ENCODE measurements around the gene CAMK2A.
A peak's percentile ranks its signal among the peaks of the same experiment; 100 is the strongest.

The CAMK2A gene

GRCh38 chr5:150291388-150292385 lies 2.1 kb upstream of the CAMK2A start:
- no peak overlapping the region for H3K4me3 ChIP-seq (ENCODE audit: low read depth, low read length)

DNA sequence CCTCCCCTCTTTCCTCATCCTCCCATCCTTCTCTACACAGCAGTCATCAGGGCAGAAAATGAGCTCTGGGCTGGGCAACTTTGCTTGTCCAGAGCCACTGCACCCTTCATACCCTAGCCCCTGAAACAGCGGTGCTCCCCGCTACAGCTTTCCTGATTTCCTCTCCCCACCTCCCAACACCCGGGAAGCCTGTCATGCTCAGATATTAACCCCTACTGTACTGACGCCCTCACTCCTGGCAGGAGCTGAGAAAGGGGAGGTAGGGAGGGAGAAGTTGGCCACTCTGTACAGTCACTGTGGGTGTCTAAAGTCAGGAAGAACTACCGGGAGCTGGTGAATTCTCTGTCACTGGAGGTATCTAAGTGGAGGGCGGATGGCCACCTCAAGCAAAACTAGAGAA lies 782 bp downstream of the CAMK2A start:
- no peak overlapping the region for H3K4me3 ChIP-seq (ENCODE audit: low read depth, low read length)
- no peak for TF ChIP-seq CTCF (IDR thresholded peaks at IDR 0.05; ENCODE audit: borderline replicate concordance, insufficient read depth, low read depth, low read length)

More at GRCh38 chr5:150291388-150292385, 2.1 kb upstream of the CAMK2A start:
- TF ChIP-seq CTCF (IDR thresholded peaks at IDR 0.05; ENCODE audit: borderline replicate concordance, insufficient read depth, low read depth, low read length) = no peak

DNA sequence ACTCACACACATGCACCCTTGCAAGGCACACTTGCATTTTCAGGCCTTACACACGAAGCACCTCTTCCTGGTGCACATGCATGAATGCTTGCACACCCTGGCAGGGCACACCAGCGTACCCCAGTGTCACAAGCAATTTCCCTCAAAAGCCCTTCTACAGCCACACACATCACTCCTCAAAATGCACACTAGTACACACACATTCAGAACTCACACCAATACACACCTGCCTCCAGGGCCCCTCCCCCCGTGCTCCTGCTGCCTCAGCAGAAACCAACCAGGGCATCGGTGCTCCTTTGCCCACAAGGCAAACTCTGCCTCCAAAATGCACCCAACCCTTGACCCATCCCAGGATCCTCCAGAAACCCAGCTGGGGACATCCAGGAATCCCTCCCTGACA lies 1.2 kb downstream of the CAMK2A start:
- no peak for TF ChIP-seq CTCF (IDR thresholded peaks at IDR 0.05; ENCODE audit: borderline replicate concordance, insufficient read depth, low read depth, low read length)
- H3K4me3 ChIP-seq (ENCODE audit: low read depth, low read length) = no peak overlapping the region

- no peak overlapping the region for H3K4me3 ChIP-seq (ENCODE audit: low read depth, low read length)
- TF ChIP-seq CTCF (IDR thresholded peaks at IDR 0.05; ENCODE audit: borderline replicate concordance, insufficient read depth, low read depth, low read length) = peak; percentile 53; the same call in 1 of the 2 replicates
Observed at GRCh38 chr5:150286820-150287219, 2.8 kb downstream of the CAMK2A start.

DNA sequence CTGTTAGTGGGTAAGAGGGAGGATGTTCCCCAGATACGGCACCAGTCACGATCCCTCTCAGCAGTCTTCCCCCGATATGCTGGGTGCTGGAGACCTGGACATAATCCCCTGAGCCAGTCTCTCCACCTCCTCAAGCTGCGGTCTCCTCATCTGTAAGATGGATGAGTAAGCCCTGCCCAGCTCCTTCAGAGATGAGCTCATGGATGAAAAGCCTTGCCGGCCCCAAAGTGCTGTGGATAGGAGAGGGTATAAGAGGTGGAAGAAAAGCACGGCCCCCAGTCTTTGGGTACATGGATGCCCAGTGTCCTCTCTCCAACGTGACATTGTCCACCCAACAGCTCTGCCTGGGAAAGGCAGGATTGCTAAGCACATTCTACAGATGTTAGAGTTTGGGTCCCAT lies 4.5 kb downstream of the CAMK2A start:
- no peak for TF ChIP-seq CTCF (IDR thresholded peaks at IDR 0.05; ENCODE audit: borderline replicate concordance, insufficient read depth, low read depth, low read length)
- H3K4me3 ChIP-seq (ENCODE audit: low read depth, low read length) = no peak overlapping the region

DNA sequence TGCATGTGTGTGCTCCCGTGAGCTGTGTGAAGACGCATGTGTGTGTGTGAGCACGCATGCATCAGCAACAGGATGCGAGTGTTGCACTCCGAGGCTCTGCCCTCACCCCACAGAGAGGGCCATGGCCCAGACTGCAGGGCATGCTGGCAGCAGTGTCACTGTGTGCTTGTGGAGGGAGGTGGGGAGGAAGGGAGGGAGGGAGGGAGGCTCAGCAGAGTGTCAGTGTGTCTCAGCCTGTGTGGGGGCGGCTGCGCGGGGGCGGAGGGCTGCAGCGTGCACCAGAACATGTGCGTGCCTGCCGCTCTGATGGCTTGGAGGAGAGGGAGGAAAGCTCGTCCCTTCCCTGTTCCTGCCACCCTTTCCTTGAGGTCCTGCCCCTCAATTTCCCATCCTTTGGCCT lies 5.3 kb downstream of the CAMK2A start:
- TF ChIP-seq CTCF (IDR thresholded peaks at IDR 0.05; ENCODE audit: borderline replicate concordance, insufficient read depth, low read depth, low read length) = no peak

DNA sequence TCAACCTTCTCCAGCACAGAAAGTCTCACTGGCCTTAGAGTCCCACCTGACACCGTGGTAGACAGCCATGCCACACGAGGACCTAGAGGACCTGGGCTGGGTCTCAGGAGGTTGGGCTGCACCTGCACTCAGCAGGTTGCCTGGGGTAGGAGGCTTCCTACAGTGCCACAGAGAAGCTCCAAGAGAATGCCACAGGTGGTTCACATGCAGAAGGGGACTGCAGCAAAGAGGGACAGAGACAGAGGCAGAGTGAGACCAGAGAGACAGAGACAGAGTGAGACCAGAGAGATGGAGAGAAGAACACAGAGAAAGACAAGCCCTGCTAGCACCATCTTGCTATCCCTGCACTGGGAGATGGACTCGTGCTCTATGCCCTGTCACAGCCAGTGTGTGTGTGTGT lies 5.7 kb downstream of the CAMK2A start:
- TF ChIP-seq CTCF (IDR thresholded peaks at IDR 0.05; ENCODE audit: borderline replicate concordance, insufficient read depth, low read depth, low read length) = no peak
- H3K4me3 ChIP-seq (ENCODE audit: low read depth, low read length) = no peak overlapping the region

More for the DNA sequence above, 5.3 kb downstream of the CAMK2A start:
- no peak overlapping the region for H3K4me3 ChIP-seq (ENCODE audit: low read depth, low read length)

Data from GM12875 (cell line).